ENCODE measurements around the gene AFDN.

DNA sequence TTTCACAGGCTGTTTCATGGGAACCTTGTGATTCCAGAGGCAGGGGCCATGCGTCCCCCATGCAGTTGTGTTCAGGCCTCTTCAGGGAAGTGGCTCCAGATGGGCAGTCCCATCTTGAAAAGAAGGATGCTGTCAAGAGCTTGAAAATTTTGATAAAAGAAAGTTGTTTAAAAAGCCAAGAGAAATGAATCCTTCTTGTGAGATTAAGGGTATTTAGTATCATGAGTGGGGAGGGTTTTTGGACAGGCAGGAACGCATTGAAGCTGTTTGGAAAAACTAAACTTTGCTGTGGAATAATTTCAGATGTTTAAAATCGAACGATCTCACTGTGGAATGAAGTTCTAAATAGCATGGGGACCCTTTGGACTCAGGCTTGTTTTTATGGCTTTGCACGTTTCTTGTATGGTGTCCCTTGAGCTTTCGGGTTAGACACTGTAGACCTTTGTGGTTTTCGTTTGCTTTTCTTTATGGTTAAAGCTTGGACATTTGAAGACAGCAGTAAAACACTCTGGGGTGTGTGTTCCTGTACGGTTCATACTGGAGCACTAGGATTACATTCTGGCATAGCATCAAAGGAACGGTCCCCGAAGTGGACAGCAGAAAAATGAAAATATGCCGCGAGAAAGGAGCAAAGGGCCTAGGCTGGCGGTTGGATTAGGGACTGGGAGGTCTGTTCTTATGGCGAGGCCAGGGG lies 188.9 kb downstream of the AFDN start:
- TF ChIP-seq RCOR1 (IDR thresholded peaks at IDR 0.05; ENCODE audit: low read length), result no peak
- TF ChIP-seq, protein P1, sequence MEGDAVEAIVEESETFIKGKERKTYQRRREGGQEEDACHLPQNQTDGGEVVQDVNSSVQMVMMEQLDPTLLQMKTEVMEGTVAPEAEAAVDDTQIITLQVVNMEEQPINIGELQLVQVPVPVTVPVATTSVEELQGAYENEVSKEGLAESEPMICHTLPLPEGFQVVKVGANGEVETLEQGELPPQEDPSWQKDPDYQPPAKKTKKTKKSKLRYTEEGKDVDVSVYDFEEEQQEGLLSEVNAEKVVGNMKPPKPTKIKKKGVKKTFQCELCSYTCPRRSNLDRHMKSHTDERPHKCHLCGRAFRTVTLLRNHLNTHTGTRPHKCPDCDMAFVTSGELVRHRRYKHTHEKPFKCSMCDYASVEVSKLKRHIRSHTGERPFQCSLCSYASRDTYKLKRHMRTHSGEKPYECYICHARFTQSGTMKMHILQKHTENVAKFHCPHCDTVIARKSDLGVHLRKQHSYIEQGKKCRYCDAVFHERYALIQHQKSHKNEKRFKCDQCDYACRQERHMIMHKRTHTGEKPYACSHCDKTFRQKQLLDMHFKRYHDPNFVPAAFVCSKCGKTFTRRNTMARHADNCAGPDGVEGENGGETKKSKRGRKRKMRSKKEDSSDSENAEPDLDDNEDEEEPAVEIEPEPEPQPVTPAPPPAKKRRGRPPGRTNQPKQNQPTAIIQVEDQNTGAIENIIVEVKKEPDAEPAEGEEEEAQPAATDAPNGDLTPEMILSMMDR (IDR thresholded peaks at IDR 0.05), result no peak
- TF ChIP-seq GATA2 (CRISPR knock-in tag; IDR thresholded peaks at IDR 0.05), result no peak
